Activated CD4-positive, CD25-positive, alpha-beta regulatory T cell (primary cell): ENCODE results near the gene NDST1.

ENCODE experiments used
- DNase-seq, 4 experiments: peaks; one replicate each; lab custom pipeline; 2025; lab: John Stamatoyannopoulos, UW

Gene NDST1

GRCh38 chr5:150587856-150588595 is 80.1 kb downstream of the NDST1 start:
- no peak for DNase-seq

- DNase-seq = no peak
Measured at GRCh38 chr5:150588596-150588890, 80.6 kb downstream of the NDST1 start.

GRCh38 chr5:150589862-150590601 is 82.1 kb downstream of the NDST1 start:
- no peak for DNase-seq

GRCh38 chr5:150590979-150591695 is 83.2 kb downstream of the NDST1 start:
- no peak for DNase-seq

GRCh38 chr5:150593593-150593992 is 85.7 kb downstream of the NDST1 start:
- no peak for DNase-seq

GRCh38 chr5:150593996-150594395 is 86.1 kb downstream of the NDST1 start:
- DNase-seq = no peak

- DNase-seq = no peak
Measured at GRCh38 chr5:150595466-150596031, 87.6 kb downstream of the NDST1 start.

GRCh38 chr5:150596313-150596712 is 88.4 kb downstream of the NDST1 start:
- no peak for DNase-seq

- DNase-seq = no peak
Measured at GRCh38 chr5:150596826-150597225, 88.9 kb downstream of the NDST1 start.

GRCh38 chr5:150598006-150598405 is 90.1 kb downstream of the NDST1 start:
- no peak for DNase-seq

GRCh38 chr5:150598821-150599273 is 90.9 kb downstream of the NDST1 start:
- no peak for DNase-seq

- DNase-seq = no peak
Measured at GRCh38 chr5:150599281-150599680, 91.3 kb downstream of the NDST1 start.

- DNase-seq = no peak
Measured at GRCh38 chr5:150599917-150600511, 92.1 kb downstream of the NDST1 start.

GRCh38 chr5:150600616-150601490 is 92.9 kb downstream of the NDST1 start:
- DNase-seq = no peak

GRCh38 chr5:150601491-150602345 is 93.8 kb downstream of the NDST1 start:
- no peak for DNase-seq

GRCh38 chr5:150603052-150603451 is 95.1 kb downstream of the NDST1 start:
- DNase-seq = no peak

- no peak for DNase-seq
Measured at GRCh38 chr5:150603491-150603890, 95.6 kb downstream of the NDST1 start.

- no peak for DNase-seq
Measured at GRCh38 chr5:150604010-150604409, 96.1 kb downstream of the NDST1 start.

GRCh38 chr5:150604894-150605440 is 97.0 kb downstream of the NDST1 start:
- DNase-seq = no peak

GRCh38 chr5:150605546-150605945 is 97.6 kb downstream of the NDST1 start:
- no peak for DNase-seq
